ENCODE data around the gene PCDHGA12. TPM values are rescaled to one million over a fixed set of nuclear protein-coding genes. Genes with fewer than 3 reads are reported as not detected.
"Not testable (repeated sequence)": the region's sequence is repeated elsewhere in the genome, so short reads cannot be mapped to it uniquely, and the experiment has no call there.

PCDHGA12 gene
- total RNA-seq, 1 donor from 2014 or later: 14.4 TPM

GRCh38 chr5:141407790-141408505 is 22.4 kb upstream of the PCDHGA12 start, which contains the start of gene PCDHGB6:
Gene PCDHGB6 (plus strand): TSS chr5:141408021. CDS start chr5:141408203, 182 bp downstream.
- peak; percentile 34 for DNase-seq (ENCODE audit: low spot score)

GRCh38 chr5:141409598-141410306 is 20.6 kb upstream of the PCDHGA12 start:
- DNase-seq (ENCODE audit: low spot score): no peak

GRCh38 chr5:141411575-141411974 is 18.7 kb upstream of the PCDHGA12 start:
- DNase-seq (ENCODE audit: low spot score): no peak

- peak; percentile 44 for DNase-seq (ENCODE audit: low spot score)
Measured at GRCh38 chr5:141412854-141413539, 17.3 kb upstream of the PCDHGA12 start, which contains the start of gene PCDHGA10. Gene PCDHGA10 (plus strand): TSS chr5:141412987. CDS start chr5:141413176, 189 bp downstream.

- DNase-seq (ENCODE audit: low spot score): no peak
Measured at GRCh38 chr5:141413540-141414069, 16.7 kb upstream of the PCDHGA12 start.

- DNase-seq (ENCODE audit: low spot score): not testable (repeated sequence)
Measured at GRCh38 chr5:141414548-141415274, 15.6 kb upstream of the PCDHGA12 start.

GRCh38 chr5:141415275-141415618 is 15.1 kb upstream of the PCDHGA12 start:
- DNase-seq (ENCODE audit: low spot score): not testable (repeated sequence)

- DNase-seq (ENCODE audit: low spot score): peak; percentile 55
Measured at GRCh38 chr5:141417494-141418172, 12.7 kb upstream of the PCDHGA12 start, which contains the start of gene PCDHGB7. Gene PCDHGB7 (plus strand): TSS chr5:141417677. CDS start chr5:141417860, 183 bp downstream.

GRCh38 chr5:141419074-141419880 is 11.0 kb upstream of the PCDHGA12 start:
- no peak for DNase-seq (ENCODE audit: low spot score)

GRCh38 chr5:141420855-141421488 is 9.3 kb upstream of the PCDHGA12 start, which contains the start of gene PCDHGA11:
Gene PCDHGA11 (plus strand): TSS chr5:141421051. CDS start chr5:141421228, 177 bp downstream.
- DNase-seq (ENCODE audit: low spot score): peak; percentile 21

GRCh38 chr5:141421489-141421855 is 8.8 kb upstream of the PCDHGA12 start:
- DNase-seq (ENCODE audit: low spot score): no peak

- DNase-seq (ENCODE audit: low spot score): no peak
Measured at GRCh38 chr5:141422742-141423291, 7.5 kb upstream of the PCDHGA12 start.

- DNase-seq (ENCODE audit: low spot score): no peak
Measured at GRCh38 chr5:141427783-141428426, 2.4 kb upstream of the PCDHGA12 start.

GRCh38 chr5:141431286-141431685 is 979 bp downstream of the PCDHGA12 start:
- DNase-seq (ENCODE audit: low spot score): no peak

- DNase-seq (ENCODE audit: low spot score): not testable (repeated sequence)
Measured at GRCh38 chr5:141432308-141432707, 2.0 kb downstream of the PCDHGA12 start.

- DNase-seq (ENCODE audit: low spot score): not testable (repeated sequence)
Measured at GRCh38 chr5:141432726-141433125, 2.4 kb downstream of the PCDHGA12 start.

- DNase-seq (ENCODE audit: low spot score): no peak
Measured at GRCh38 chr5:141434006-141434405, 3.7 kb downstream of the PCDHGA12 start.

- DNase-seq (ENCODE audit: low spot score): no peak
Measured at GRCh38 chr5:141437221-141437620, 6.9 kb downstream of the PCDHGA12 start.

Data from umbilical cord (tissue), 2 donors.